Common myeloid progenitor, CD34-positive (primary cell): Measurements from ENCODE around the gene MAPK8IP2.

Experiments
- CTCF ChIA-PET: fragments of 350-600 bp; sonication (Branson Sonifier 250); formaldehyde crosslinking; loops from one replicate; lab custom pipeline; 2021; ENCODE audit warnings: antibody characterized with exemption; lab: Charles Lee
- POLR2A ChIA-PET: fragments of 350-600 bp; sonication (Branson Sonifier 250); formaldehyde crosslinking; loops from one replicate; lab custom pipeline; 2021; ENCODE audit warnings: antibody characterized with exemption; lab: Charles Lee
- DNase-seq, 3 donors: peaks; one replicate each; pipeline versions ENCODE4 v3.0.0 to v3.0.0-alpha.2; 2013
- H3K27ac ChIP-seq, 2 experiments: 1 replicate in 1 of 2; 2 replicates in 1 of 2; pipeline ENCODE4 v1.7.0; 2013; ENCODE audit warnings: inconsistent platforms in 2 of 2, low read length in 2 of 2, mild to moderate bottlenecking in 2 of 2, low read depth in 1 of 2, moderate library complexity in 1 of 2; ENCODE audit not compliant: severe bottlenecking in 2 of 2, insufficient read depth in 1 of 2, poor library complexity in 1 of 2
- H3K27me3 ChIP-seq, 5 experiments: replicated peaks in 2 of 5; 1 replicate in 3 of 5; 2 replicates in 2 of 5; pipeline versions ENCODE4 v1.6.1 to v1.7.0; 2013; ENCODE audit warnings: low read length in 4 of 5, mild to moderate bottlenecking in 2 of 5, moderate library complexity in 2 of 5, inconsistent platforms in 1 of 5; ENCODE audit not compliant: insufficient read depth in 5 of 5, control insufficient read depth in 4 of 5
- H3K36me3 ChIP-seq, 4 experiments: 1 replicate in 2 of 4; 2 replicates in 2 of 4; pipeline versions ENCODE4 v1.6.1 to v1.7.0; 2013; ENCODE audit warnings: low read length in 3 of 4, control low read depth in 1 of 4, mild to moderate bottlenecking in 1 of 4; ENCODE audit not compliant: control insufficient read depth in 4 of 4, insufficient read depth in 4 of 4
- H3K4me1 ChIP-seq, 4 experiments: 1 replicate in 3 of 4; 2 replicates in 1 of 4; pipeline versions ENCODE4 v1.6.1 to v1.7.1; 2013; ENCODE audit warnings: low read length in 3 of 4, mild to moderate bottlenecking in 3 of 4, control low read depth in 1 of 4, inconsistent platforms in 1 of 4, moderate library complexity in 1 of 4; ENCODE audit not compliant: control insufficient read depth in 4 of 4, insufficient read depth in 4 of 4; ENCODE audit errors: control extremely low read depth in 1 of 4
- H3K4me3 ChIP-seq, 7 experiments: 1 replicate in 4 of 7; 2 replicates in 3 of 7; pipeline versions ENCODE4 v1.5.1 to v1.7.0; 2013; ENCODE audit warnings: mild to moderate bottlenecking in 7 of 7, low read length in 6 of 7, moderate library complexity in 6 of 7, inconsistent platforms in 2 of 7, low read depth in 2 of 7, control low read depth in 1 of 7; ENCODE audit not compliant: insufficient read depth in 4 of 7, control insufficient read depth in 1 of 7; ENCODE audit errors: extremely low read depth in 1 of 7
- H3K9me3 ChIP-seq, 5 experiments: 1 replicate in 4 of 5; 2 replicates in 1 of 5; pipeline versions ENCODE4 v1.6.1 to v1.7.1; 2013; ENCODE audit warnings: low read length in 4 of 5, mild to moderate bottlenecking in 2 of 5, inconsistent platforms in 1 of 5, low read depth in 1 of 5, moderate library complexity in 1 of 5; ENCODE audit not compliant: control insufficient read depth in 4 of 5, insufficient read depth in 2 of 5; ENCODE audit errors: control extremely low read depth in 1 of 5
- WGBS: methylation state at CpG from one replicate; pipeline ENCODE4 v1.1.5; 2013; ENCODE audit not compliant: insufficient coverage; 5-methylcytosine and 5-hydroxymethylcytosine counted together

MAPK8IP2 gene

DNA sequence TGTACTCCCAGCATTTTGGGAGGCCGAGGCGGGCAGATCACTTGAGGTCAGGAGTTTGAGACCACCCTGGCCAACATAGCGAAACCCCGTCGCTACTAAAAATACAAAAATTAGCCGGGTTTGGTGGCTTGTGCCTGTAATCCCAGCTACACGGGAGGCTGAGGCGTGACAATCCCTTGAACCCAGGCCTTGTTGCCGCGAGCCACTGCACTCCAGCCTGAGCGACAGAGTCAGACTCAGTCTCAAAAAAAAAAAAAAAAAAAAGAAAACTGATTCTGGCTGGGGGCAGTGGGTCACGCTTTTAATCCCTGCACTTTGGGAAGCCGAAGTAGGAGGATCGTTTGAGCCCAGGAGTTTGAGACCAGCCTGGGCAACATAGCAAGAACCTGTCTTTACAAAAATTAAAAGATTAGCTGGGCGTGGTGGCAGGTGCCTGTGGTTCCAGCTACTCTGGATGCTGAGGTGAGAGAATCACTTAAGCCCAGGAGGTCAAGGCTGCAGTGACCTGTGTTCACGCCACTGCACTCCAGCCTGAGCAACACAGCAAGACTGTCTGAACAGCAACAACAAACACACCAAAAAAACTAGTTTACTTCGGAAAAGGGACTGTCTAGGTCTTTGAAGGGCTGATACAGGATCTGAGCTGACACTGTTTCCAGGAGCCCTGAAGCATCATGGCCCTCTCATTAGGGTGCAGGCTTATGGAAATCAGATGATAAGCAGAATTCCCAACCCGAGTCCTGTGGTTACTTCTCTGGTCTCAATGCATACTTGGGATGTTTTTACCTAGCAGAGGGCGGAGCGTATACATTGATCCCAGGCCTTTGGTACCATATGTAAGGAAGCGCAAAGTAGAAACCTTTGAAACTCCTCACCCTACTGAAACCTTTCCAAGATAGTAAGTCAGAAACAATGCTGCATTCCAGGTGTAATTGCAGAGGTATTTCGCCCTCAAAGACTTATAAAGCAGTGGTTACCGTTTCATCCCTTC is 16.2 kb upstream of the MAPK8IP2 start:
- CTCF ChIA-PET: no interaction called here
- no peaks in the 10 kb centered on the region for H3K27me3 ChIP-seq
- H3K9me3 ChIP-seq: no peaks in the 10 kb centered on the region
- POLR2A ChIA-PET: no interaction called here
- H3K4me1 ChIP-seq: peaks cover 0 to 25% (median 19%) of the 10 kb centered on the region in 4 experiments
- no peak overlapping the region for H3K27ac ChIP-seq
- peaks cover 0 to 16% (median 13%) of the 10 kb centered on the region in 4 experiments for H3K36me3 ChIP-seq
- 97% methylated on average over 22 of the region's 23 CpGs for WGBS
- no peak overlapping the region for H3K4me3 ChIP-seq
- no peak for DNase-seq

DNA sequence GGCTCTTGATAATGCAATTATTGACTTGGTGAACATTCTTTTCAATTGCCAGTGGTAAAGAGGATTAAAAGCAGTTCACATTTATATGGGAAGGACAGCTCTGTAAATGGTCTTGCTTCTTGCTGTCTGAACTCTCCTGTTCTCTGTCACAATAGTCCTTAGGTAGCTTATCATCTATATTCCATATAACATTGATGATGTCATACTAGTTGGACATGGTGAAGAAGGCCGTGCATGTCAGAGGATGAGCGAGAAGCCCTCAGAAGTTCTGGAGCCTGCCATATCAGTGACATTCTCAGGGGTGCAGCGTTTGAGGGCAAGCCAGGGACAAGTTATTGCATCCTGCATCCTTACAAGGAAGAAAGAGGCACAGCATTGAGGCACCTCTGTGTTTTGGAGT is 15.4 kb upstream of the MAPK8IP2 start:
- Histone ChIP-seq H3K4me1 (peaks cover 0 to 25% (median 19%) of the 10 kb centered on the region in 4 experiments), H3K36me3 (peaks cover 0 to 8% (median 7%) of the 10 kb centered on the region in 4 experiments), H3K9me3 (no peaks in the 10 kb centered on the region), H3K27ac (no peak overlapping the region), H3K27me3 (no peaks in the 10 kb centered on the region), H3K4me3 (no peak overlapping the region)
- DNase-seq: no peak
- CTCF ChIA-PET: no interaction called here
- WGBS: 96% methylated on average over 3 of the region's 3 CpGs
- POLR2A ChIA-PET: no interaction called here

DNA sequence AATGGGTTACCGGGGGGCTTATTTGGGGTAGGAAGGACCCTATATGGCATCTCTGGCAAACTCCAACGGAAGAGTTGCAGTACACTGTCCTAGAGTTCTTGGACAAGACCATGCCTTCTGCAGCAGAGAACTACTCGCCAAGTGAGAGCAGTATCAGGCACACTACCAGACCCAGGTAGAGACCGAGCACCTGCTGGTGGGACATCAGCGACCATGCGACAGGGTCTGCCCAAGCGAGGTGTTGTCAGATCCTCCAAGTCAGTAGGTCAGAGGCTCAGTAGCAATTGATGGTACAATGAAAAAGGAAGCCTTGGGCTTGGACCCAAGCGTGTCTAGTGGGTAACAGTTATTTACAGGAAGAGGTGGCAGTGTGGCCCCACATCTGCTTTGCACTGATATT is 14.8 kb upstream of the MAPK8IP2 start:
- CTCF ChIA-PET: no interaction called here
- Histone ChIP-seq H3K9me3 (no peaks in the 10 kb centered on the region), H3K4me1 (peaks cover 0 to 25% (median 19%) of the 10 kb centered on the region in 4 experiments), H3K27ac (no peak overlapping the region), H3K27me3 (no peaks in the 10 kb centered on the region), H3K36me3 (peaks cover 0 to 5% (median 5%) of the 10 kb centered on the region in 4 experiments), H3K4me3 (no peak overlapping the region)
- 88% methylated on average over 8 of the region's 8 CpGs for WGBS
- no peak for DNase-seq
- POLR2A ChIA-PET: no interaction called here

DNA sequence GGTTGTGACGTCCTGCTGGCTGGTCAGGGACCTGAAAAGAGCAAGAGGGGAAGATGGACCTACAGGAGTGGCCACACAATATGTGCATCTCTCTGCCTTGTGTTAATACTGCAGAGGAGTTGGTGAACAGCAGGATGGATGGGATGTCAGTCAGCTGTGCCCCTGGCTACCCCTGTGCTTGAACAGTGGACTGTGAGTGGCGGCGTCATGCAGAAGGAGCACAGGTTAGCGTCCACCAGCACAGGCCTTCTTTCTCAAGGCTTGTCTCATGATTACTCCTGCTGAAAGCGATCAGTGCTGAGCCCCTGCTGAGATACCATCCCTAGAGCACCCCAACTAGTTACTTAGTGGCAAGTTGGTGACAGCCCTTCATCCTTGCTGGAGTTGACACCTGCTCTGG is 14.2 kb upstream of the MAPK8IP2 start:
- CTCF ChIA-PET: interaction anchor here (0.9 to 1.5 kb wide), 3 partner anchors 11 to 34 kb away, joined by 3 to 5 read pairs (median 4); no protein-coding TSS in a partner anchor
- DNase-seq: no peak
- Histone ChIP-seq H3K4me1 (peaks cover 0 to 22% (median 16%) of the 10 kb centered on the region in 4 experiments), H3K27ac (no peak overlapping the region), H3K4me3 (no peak overlapping the region), H3K9me3 (no peaks in the 10 kb centered on the region), H3K36me3 (peaks cover 0 to under 1% (median 0%) of the 10 kb centered on the region in 4 experiments), H3K27me3 (no peaks in the 10 kb centered on the region)
- WGBS: 93% methylated on average over 3 of the region's 5 CpGs
- POLR2A ChIA-PET: no interaction called here

DNA sequence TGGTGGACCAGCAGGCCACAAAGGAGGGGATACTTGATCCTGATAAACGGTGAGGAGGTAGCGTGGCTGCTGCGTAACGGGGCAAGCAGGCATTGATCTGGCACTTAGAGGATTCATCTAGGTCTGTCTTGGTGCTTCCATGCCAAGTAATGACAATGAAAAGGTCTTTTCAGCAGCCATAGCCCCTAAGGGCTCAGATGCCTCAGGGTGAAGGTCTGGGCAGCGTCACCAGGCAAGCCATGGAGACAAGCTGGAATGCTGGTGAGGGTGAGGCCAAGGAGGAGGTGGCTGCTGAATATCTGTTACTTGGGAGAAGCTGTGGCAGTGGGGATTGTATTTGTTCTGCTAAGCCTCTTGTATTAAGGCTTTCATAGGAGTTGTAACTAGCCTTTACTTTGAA is 13.2 kb upstream of the MAPK8IP2 start:
- Histone ChIP-seq H3K27ac (no peak overlapping the region), H3K27me3 (no peaks in the 10 kb centered on the region), H3K36me3 (no peaks in the 10 kb centered on the region), H3K4me3 (no peak overlapping the region), H3K4me1 (peaks cover 0 to 14% (median 9%) of the 10 kb centered on the region in 4 experiments), H3K9me3 (no peaks in the 10 kb centered on the region)
- CTCF ChIA-PET: interaction anchor here (0.9 to 1.5 kb wide), 3 partner anchors 12 to 33 kb away, joined by 3 to 5 read pairs (median 4); no protein-coding TSS in a partner anchor
- POLR2A ChIA-PET: no interaction called here
- DNase-seq: no peak
- WGBS: 98% methylated on average over 5 of the region's 5 CpGs

DNA sequence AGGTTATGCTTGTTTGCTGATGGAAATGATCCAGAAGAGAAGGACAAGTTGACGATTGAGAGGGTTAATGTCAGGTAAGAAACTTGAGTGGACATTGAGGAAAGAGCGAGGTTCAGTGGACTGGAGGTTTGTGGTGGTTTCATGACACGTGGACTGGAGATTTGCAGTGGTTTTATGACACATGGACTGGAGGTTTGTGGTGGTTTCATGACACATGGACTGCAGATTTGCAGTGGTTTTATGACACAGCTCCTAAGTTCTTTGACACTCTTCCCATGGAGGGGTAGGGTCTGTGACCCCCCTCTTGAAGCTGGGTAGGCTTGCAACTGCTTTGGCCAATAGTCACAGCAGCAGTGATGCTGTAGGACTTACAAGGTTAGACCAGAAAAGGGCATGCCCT is 5.4 kb upstream of the MAPK8IP2 start:
- Histone ChIP-seq H3K27me3 (peaks cover 0 to 21% (median 8%) of the 10 kb centered on the region in 5 experiments), H3K36me3 (peaks cover 0 to 2% (median 0%) of the 10 kb centered on the region in 4 experiments), H3K9me3 (no peaks in the 10 kb centered on the region), H3K27ac (no peak overlapping the region), H3K4me1 (peaks cover 0 to 4% (median 0%) of the 10 kb centered on the region in 4 experiments), H3K4me3 (no peak overlapping the region)
- POLR2A ChIA-PET: no interaction called here
- DNase-seq: no peak
- CTCF ChIA-PET: no interaction called here
- 93% methylated on average over 2 of the region's 3 CpGs for WGBS

DNA sequence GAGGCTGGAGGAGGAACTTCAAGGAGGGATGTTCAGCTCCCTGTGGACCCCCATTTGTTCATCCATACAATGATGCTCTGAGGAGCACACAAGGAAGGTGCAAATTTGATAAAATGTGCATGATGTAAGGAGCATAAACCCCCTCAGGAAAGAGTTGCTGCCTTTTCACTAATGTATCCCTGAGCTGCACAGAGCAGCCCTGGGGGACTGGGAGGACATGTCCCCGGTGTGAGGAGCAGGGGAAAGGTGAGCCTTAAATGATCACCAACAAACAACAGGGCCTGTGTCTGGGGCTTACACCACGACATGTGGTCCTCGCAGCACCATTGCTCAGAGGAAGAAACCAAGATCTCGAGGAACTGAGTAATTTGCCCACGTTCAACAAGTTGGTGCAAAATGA is 3.5 kb upstream of the MAPK8IP2 start:
- no peak overlapping the region for H3K4me3 ChIP-seq
- POLR2A ChIA-PET: no interaction called here
- H3K36me3 ChIP-seq: peaks cover 0 to 2% (median 0%) of the 10 kb centered on the region in 4 experiments
- H3K27me3 ChIP-seq: peaks cover 0 to 33% (median 15%) of the 10 kb centered on the region in 5 experiments
- no peaks in the 10 kb centered on the region for H3K9me3 ChIP-seq
- H3K4me1 ChIP-seq: peaks cover 0 to 7% (median 3%) of the 10 kb centered on the region in 4 experiments
- CTCF ChIA-PET: interaction anchor here (1.3 to 1.4 kb wide), 2 partner anchors 23 to 72 kb away, joined by 4 read pairs; partner anchors contain the start of gene SCO2
- DNase-seq: no peak
- no peak overlapping the region for H3K27ac ChIP-seq
- 98% methylated on average over 5 of the region's 5 CpGs for WGBS
